Measurements from ENCODE around the gene ZSWIM9. TPM values are rescaled to one million over a fixed set of nuclear protein-coding genes. Genes with fewer than 3 reads are reported as not detected.
A peak's percentile ranks its signal among the peaks of the same experiment; 100 is the strongest.

Gene ZSWIM9
- total RNA-seq, 2 donors from 2014 or later = 9.9 to 13.0 TPM

GRCh38 chr19:48203222-48203793 lies 32.8 kb downstream of the ZSWIM9 start:
- peak overlapping the region; percentile 89 for H3K4me3 ChIP-seq (ENCODE audit: low read length)
- WGBS, 2 experiments (ENCODE audit: insufficient coverage in 1 of 2, insufficient read length in 1 of 2) = 24 to 43% methylated on average over 5 of the region's 5 CpGs
- H3K4me1 Mint-ChIP-seq = no peaks in the 10 kb centered on the region
- H3K9me3 Mint-ChIP-seq = no peaks in the 10 kb centered on the region
- peak overlapping the region; percentile 85 for H3K27ac ChIP-seq (ENCODE audit: low read depth, low read length)
- no peak overlapping the region for H3K4me3 Mint-ChIP-seq
- no peak overlapping the region for H3K27ac Mint-ChIP-seq
- peaks cover 3% of the 10 kb centered on the region for H3K36me3 ChIP-seq (ENCODE audit: control insufficient read depth, insufficient read depth, low read length)
- TF ChIP-seq, protein P1, sequence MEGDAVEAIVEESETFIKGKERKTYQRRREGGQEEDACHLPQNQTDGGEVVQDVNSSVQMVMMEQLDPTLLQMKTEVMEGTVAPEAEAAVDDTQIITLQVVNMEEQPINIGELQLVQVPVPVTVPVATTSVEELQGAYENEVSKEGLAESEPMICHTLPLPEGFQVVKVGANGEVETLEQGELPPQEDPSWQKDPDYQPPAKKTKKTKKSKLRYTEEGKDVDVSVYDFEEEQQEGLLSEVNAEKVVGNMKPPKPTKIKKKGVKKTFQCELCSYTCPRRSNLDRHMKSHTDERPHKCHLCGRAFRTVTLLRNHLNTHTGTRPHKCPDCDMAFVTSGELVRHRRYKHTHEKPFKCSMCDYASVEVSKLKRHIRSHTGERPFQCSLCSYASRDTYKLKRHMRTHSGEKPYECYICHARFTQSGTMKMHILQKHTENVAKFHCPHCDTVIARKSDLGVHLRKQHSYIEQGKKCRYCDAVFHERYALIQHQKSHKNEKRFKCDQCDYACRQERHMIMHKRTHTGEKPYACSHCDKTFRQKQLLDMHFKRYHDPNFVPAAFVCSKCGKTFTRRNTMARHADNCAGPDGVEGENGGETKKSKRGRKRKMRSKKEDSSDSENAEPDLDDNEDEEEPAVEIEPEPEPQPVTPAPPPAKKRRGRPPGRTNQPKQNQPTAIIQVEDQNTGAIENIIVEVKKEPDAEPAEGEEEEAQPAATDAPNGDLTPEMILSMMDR (conservative IDR thresholded peaks at IDR 0.05) = no peak
- no peaks in the 10 kb centered on the region for H3K27me3 ChIP-seq (ENCODE audit: control insufficient read depth, insufficient read depth, low read length, poor library complexity, severe bottlenecking)
- no peak for DNase-seq
- peaks cover 5% of the 10 kb centered on the region for H3K27me3 Mint-ChIP-seq (ENCODE audit: insufficient read depth)
- H3K4me1 ChIP-seq (ENCODE audit: control insufficient read depth, insufficient read depth, low read length) = peaks cover 2% of the 10 kb centered on the region
- no peaks in the 10 kb centered on the region for H3K36me3 Mint-ChIP-seq (ENCODE audit: low read depth)
- no peaks in the 10 kb centered on the region for H3K9me3 ChIP-seq (ENCODE audit: control insufficient read depth, low read length)
- peak overlapping the region; percentile 56 for H3K9ac ChIP-seq (ENCODE audit: extremely low read depth, low read length, poor library complexity, severe bottlenecking)

DNA sequence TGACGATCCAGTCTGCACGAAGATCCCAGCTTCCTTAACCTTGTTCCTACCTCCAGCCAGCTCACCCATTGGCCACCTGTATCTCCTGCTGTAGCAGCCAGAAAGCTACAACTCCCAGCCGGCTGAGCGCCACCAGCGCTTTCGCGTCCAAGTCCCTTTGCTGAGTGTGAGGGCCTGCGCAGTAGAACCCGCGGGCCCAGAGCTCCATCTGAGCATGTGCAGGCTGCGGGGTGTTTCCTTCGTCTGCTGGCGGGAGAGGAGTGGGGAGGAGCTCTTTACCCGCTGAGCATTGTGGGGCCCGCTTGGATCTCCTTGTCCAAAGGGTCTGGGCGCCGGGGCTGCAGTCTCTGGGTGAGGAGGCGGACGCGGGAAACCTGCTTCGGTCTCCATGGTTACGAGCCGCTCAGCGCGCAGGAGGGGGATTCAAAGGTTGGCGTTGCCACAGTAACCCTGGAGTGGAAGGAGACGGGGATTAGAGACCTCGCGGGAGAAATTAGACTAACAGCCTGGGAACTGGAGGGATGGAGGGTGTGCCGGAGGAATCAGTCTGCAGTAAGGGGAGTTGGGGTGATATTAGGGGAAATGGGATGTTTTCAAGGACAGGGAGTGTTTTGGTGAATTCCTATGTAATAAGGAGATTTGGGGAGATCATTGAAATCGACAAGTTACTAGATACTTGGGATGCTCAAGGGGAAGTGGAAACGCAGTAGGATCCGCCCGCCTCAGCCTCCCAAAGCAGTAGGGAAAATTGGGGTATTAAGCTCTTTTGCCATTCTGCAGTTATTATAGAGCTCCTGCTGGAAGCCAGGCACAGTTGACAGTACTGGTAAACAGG lies 33.5 kb downstream of the ZSWIM9 start:
- Histone ChIP-seq H3K4me3 (ENCODE audit: low read length) (peak overlapping the region; percentile 89), H3K27me3 (ENCODE audit: control insufficient read depth, insufficient read depth, low read length, poor library complexity, severe bottlenecking) (no peaks in the 10 kb centered on the region), H3K9me3 (ENCODE audit: control insufficient read depth, low read length) (no peaks in the 10 kb centered on the region), H3K27ac (ENCODE audit: low read depth, low read length) (peak overlapping the region; percentile 85), H3K4me1 (ENCODE audit: control insufficient read depth, insufficient read depth, low read length) (peaks cover 2% of the 10 kb centered on the region), H3K9ac (ENCODE audit: extremely low read depth, low read length, poor library complexity, severe bottlenecking) (peak overlapping the region; percentile 71), H3K36me3 (ENCODE audit: control insufficient read depth, insufficient read depth, low read length) (peaks cover 3% of the 10 kb centered on the region)
- Mint-ChIP-seq H3K9me3 (no peaks in the 10 kb centered on the region), H3K27me3 (ENCODE audit: insufficient read depth) (peaks cover 5% of the 10 kb centered on the region), H3K27ac (no peak overlapping the region), H3K36me3 (ENCODE audit: low read depth) (no peaks in the 10 kb centered on the region), H3K4me1 (no peaks in the 10 kb centered on the region), H3K4me3 (no peak overlapping the region)
- TF ChIP-seq, protein P1 (conservative IDR thresholded peaks at IDR 0.05) = no peak
- WGBS, 2 experiments (ENCODE audit: insufficient coverage in 1 of 2, insufficient read length in 1 of 2) = 1 to 13% methylated on average over 8 to 34 of the region's 34 CpGs
- peak; percentile 100 for DNase-seq

- Histone ChIP-seq H3K36me3 (ENCODE audit: control insufficient read depth, insufficient read depth, low read length) (peaks cover 3% of the 10 kb centered on the region), H3K4me1 (ENCODE audit: control insufficient read depth, insufficient read depth, low read length) (peaks cover 2% of the 10 kb centered on the region), H3K27ac (ENCODE audit: low read depth, low read length) (no peak overlapping the region), H3K27me3 (ENCODE audit: control insufficient read depth, insufficient read depth, low read length, poor library complexity, severe bottlenecking) (no peaks in the 10 kb centered on the region), H3K9ac (ENCODE audit: extremely low read depth, low read length, poor library complexity, severe bottlenecking) (no peak overlapping the region), H3K4me3 (ENCODE audit: low read length) (no peak overlapping the region), H3K9me3 (ENCODE audit: control insufficient read depth, low read length) (no peaks in the 10 kb centered on the region)
- TF ChIP-seq, protein P1 (conservative IDR thresholded peaks at IDR 0.05) = no peak
- H3K27ac Mint-ChIP-seq = no peak overlapping the region
- 94 to 98% methylated on average over 8 to 9 of the region's 9 CpGs for WGBS, 2 experiments (ENCODE audit: insufficient coverage in 1 of 2, insufficient read length in 1 of 2)
- H3K4me1 Mint-ChIP-seq = no peaks in the 10 kb centered on the region
- no peak for DNase-seq
- H3K4me3 Mint-ChIP-seq = no peak overlapping the region
- H3K27me3 Mint-ChIP-seq (ENCODE audit: insufficient read depth) = no peaks in the 10 kb centered on the region
- H3K36me3 Mint-ChIP-seq (ENCODE audit: low read depth) = no peaks in the 10 kb centered on the region
- no peaks in the 10 kb centered on the region for H3K9me3 Mint-ChIP-seq
Observed at GRCh38 chr19:48206397-48207093, 36.1 kb downstream of the ZSWIM9 start.
